Measurements from ENCODE around the gene SRRM4.

- TF ChIP-seq CTCF (IDR thresholded peaks at IDR 0.05), result no peak
- no peak for TF ChIP-seq POLR2A (IDR thresholded peaks at IDR 0.05)
- no peak for TF ChIP-seq EP300 (IDR thresholded peaks at IDR 0.05)
Observed at GRCh38 chr12:119079530-119079929, 98.2 kb downstream of the SRRM4 start.

Measured in tibial nerve (tissue), 4 donors.